Activated CD8-positive, alpha-beta memory T cell treated with anti-CD3 and anti-CD28 coated beads, Interleukin-2, amount 10 ng/mL, durations not matched to agents 7 days and 5 days (primary cell): Measurements from ENCODE around the gene DDC. TPM values are rescaled to one million over a fixed set of nuclear protein-coding genes. Genes with fewer than 3 reads are reported as not detected.
A peak's percentile ranks its signal among the peaks of the same experiment; 100 is the strongest.

ENCODE experiments used
- ATAC-seq: fragments of 150-1000 bp; cut with Tn5 transposase; one replicate; pipeline ENCODE4 v1.10.0; 2021; ENCODE audit warnings: moderate library complexity
- CTCF ChIA-PET: fragments of 350-600 bp; sonication (Branson Sonifier 250); formaldehyde crosslinking; loops from one replicate; lab custom pipeline; 2021; ENCODE audit warnings: antibody characterized with exemption; lab: Charles Lee
- DNase-seq: peaks from one replicate; pipeline ENCODE4 v3.0.0-alpha.2; 2020
- H3K27ac Mint-ChIP-seq: one replicate; pipeline ENCODE4 v1.8.0; 2021; ENCODE audit warnings: mild to moderate bottlenecking, mixed read lengths
- H3K27me3 Mint-ChIP-seq: one replicate; pipeline ENCODE4 v1.8.0; 2021; ENCODE audit warnings: mixed read lengths
- H3K36me3 Mint-ChIP-seq: one replicate; pipeline ENCODE4 v1.8.0; 2021; ENCODE audit warnings: mild to moderate bottlenecking, mixed read lengths
- H3K4me1 Mint-ChIP-seq: one replicate; pipeline ENCODE4 v1.8.0; 2021; ENCODE audit warnings: mixed read lengths
- H3K4me3 Mint-ChIP-seq: one replicate; pipeline ENCODE4 v1.8.0; 2021; ENCODE audit warnings: mild to moderate bottlenecking, moderate library complexity, mixed read lengths
- H3K9me3 Mint-ChIP-seq: one replicate; pipeline ENCODE4 v1.8.0; 2022; ENCODE audit warnings: low read depth, mixed read lengths
- total RNA-seq, 2 experiments: library from RNA; stranded (reverse); gene quantifications; one replicate each; pipeline ENCODE4 v1.2.3, GENCODE V29; 2021

Gene DDC
- total RNA-seq, 2 experiments from 2014 or later, result not detected

DNA sequence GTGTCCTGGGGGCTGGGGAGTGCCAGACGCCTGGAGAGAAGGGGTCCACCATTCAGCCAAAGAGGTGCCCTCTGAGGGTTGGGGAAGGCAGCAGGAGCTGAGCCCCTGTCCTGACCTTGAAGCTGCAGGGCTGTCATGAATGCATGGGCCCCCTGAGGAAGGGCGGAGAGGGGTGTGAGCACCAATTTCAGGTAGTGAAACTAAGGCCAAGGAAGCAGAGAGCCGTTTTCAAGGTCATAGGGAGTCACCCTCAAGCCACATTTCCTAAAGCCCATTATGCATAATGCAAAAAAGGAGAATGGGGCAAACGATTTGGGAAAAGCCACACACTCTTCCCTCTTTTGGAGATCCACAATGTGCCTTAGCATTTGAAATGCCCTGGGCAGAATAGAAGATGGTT lies 152.2 kb downstream of the DDC start:
- H3K4me1 Mint-ChIP-seq, result peaks cover 42% of the 10 kb centered on the region
- DNase-seq (no peak), ATAC-seq (no peak)
- H3K27ac Mint-ChIP-seq, result no peak overlapping the region
- CTCF ChIA-PET, result interaction anchor here (1.8 kb wide), 1 partner anchor 208 kb away, joined by 7 read pairs; no protein-coding TSS in a partner anchor
- no peak overlapping the region for H3K4me3 Mint-ChIP-seq
- H3K9me3 Mint-ChIP-seq, result no peaks in the 10 kb centered on the region
- H3K36me3 Mint-ChIP-seq, result no peaks in the 10 kb centered on the region
- no peaks in the 10 kb centered on the region for H3K27me3 Mint-ChIP-seq

DNA sequence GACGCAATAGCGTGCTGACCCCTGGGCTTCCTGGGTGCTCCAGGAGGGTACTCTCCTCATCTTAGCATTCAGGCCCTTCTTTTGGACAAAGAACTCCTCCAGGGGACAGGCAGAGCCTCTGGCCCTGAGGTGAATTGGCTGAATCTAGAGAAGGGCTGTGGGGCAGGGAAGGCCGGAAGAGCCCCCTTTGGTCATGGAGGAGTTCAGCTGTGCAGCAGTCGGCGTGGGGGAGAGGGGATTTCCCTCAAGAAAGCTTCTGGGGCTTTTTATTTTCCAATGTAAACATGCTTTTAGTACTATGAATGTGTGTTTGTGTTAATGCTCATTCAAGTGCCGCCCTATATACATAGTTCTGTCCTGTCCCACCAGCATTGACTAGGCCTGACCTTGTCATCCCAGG lies 153.9 kb downstream of the DDC start:
- no peak overlapping the region for H3K4me3 Mint-ChIP-seq
- H3K36me3 Mint-ChIP-seq, result no peaks in the 10 kb centered on the region
- H3K27ac Mint-ChIP-seq, result no peak overlapping the region
- DNase-seq (no peak), ATAC-seq (no peak)
- H3K4me1 Mint-ChIP-seq, result peaks cover 43% of the 10 kb centered on the region
- no peaks in the 10 kb centered on the region for H3K9me3 Mint-ChIP-seq
- H3K27me3 Mint-ChIP-seq, result no peaks in the 10 kb centered on the region
- CTCF ChIA-PET, result interaction anchor here (0.9 to 1.7 kb wide), 2 partner anchors 19 to 205 kb away, joined by 3 to 7 read pairs; no protein-coding TSS in a partner anchor

DNA sequence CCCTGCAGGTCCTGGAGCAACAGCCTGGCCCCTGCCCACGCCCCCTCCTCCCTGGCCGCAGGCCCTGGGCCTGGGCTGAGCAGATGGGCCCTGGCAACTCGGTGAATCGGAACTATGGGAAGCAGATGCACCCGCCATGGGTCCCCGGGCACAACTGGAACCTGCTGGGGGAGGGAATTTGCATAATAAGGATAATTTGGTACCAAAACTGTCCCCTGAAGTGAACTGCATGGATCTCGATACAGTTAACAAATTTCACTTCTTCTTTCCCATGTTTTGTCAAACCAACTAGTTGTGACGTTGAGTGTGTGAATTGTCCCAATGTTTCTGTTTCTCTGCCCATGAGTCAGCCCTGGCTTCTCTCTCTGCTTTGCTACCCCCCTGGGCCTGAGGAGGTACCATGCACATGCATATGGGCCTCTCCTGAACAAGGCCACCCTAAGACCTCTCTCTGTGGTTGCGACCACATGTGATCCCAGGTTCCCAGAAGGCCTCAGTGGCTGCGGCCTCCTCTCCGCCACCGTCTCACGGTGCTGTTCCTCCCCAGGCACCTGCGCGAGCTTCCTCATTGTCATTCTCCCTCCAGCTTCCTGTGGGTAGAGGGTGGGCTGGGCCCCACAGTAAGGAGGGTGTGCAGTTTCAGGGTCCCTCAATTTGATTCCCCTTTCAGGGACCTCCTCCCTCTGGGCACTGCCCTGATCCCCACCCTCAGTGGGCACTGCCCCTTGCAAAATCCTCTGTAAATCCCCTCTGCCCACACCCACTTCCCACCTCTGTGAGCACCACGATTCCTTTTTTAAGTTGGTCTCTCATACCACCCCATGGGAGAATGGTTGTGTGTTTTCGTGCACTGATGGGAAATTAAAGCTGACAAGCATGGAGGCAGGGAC lies 155.1 kb downstream of the DDC start:
- Mint-ChIP-seq H3K27me3 (no peaks in the 10 kb centered on the region), H3K27ac (peak overlapping the region; percentile 54), H3K4me3 (no peak overlapping the region), H3K4me1 (peaks cover 41% of the 10 kb centered on the region), H3K9me3 (no peaks in the 10 kb centered on the region), H3K36me3 (peaks cover 2% of the 10 kb centered on the region)
- CTCF ChIA-PET, result interaction anchor here (1.7 kb wide), 1 partner anchor 204 kb away, joined by 7 read pairs; no protein-coding TSS in a partner anchor
- DNase-seq (no peak), ATAC-seq (peak; percentile 29)

Other genes with a start within 250 kb of the DDC start
- 10 to 100 TPM; 40.6 to 48.7 TPM for gene FIGNL1, start 115.1 kb downstream of the DDC start, total RNA-seq
- gene GRB10, start 217.5 kb upstream of the DDC start, total RNA-seq, result 1 to 10 TPM; 3.9 TPM